OCI-LY3 (cell line): ENCODE measurements around the gene BCLAF1.

Experiments
- CTCF ChIP-seq: fragments of 200-600, 300-600 bp; sonication (generic); IDR thresholded peaks from 2 replicates; pipeline ENCODE4 v1.5.1; 2014; ENCODE audit warnings: antibody characterized with exemption, low read length, low read depth
- EZH2phosphoT487 ChIP-seq: fragments of 200-600 bp; shearing (Covaris generic); IDR thresholded peaks from 2 replicates; pipeline ENCODE4 v1.6.1; 2018; ENCODE audit warnings: antibody characterized with exemption, mixed run types, low read depth

DNA sequence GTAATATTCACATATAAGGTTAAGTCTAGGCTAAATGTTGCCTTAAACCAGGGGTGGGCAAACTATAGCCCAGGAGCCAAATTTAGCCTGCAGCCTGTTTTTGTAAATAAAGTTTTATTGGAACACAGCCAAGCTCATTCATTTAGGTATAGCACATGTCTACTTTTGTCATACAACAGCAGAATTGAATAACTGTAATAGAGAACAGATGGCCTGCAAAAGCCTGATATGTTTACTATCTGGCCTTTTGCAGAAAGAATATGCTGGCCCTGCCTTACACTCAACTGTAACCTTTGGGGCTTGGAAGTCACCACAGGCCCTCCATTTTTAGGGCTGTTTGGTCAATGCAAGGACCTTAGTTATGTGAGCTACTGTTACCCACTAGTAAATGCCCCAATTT, 17.7 kb upstream of the BCLAF1 start:
- TF ChIP-seq CTCF, result no peak
- TF ChIP-seq EZH2phosphoT487, result no peak
